Karpas-422 (cell line): Measurements from ENCODE around the gene ARAP3. TPM values are rescaled to one million over a fixed set of nuclear protein-coding genes. Genes with fewer than 3 reads are reported as not detected.

Source experiments
- DNase-seq: peaks from one replicate; pipeline ENCODE4 v3.0.0-alpha.2; 2015
- H2AFZ ChIP-seq: fragments of 200-600 bp; sonication (generic); 2 replicates; pipeline ENCODE4 v1.6.1; 2014; ENCODE audit warnings: antibody characterized with exemption, low read length, mixed read lengths
- H3K27ac ChIP-seq: fragments of 200-600 bp; sonication (generic); 2 replicates; pipeline ENCODE4 v1.5.1; 2014; ENCODE audit warnings: mild to moderate bottlenecking, low read length, moderate library complexity
- H3K27me3 ChIP-seq: fragments of 200-600 bp; sonication (generic); 2 replicates; pipeline ENCODE4 v1.6.1; 2014; ENCODE audit warnings: low read length, mixed read lengths
- H3K36me3 ChIP-seq: fragments of 200-600 bp; sonication (generic); 2 replicates; pipeline ENCODE4 v1.6.1; 2014; ENCODE audit warnings: low read length, mixed read lengths; ENCODE audit not compliant: insufficient read depth
- H3K4me1 ChIP-seq: fragments of 200-600 bp; sonication (generic); 2 replicates; pipeline ENCODE4 v1.6.1; 2014; ENCODE audit warnings: mild to moderate bottlenecking, low read length, mixed read lengths
- H3K4me2 ChIP-seq: fragments of 200-600 bp; sonication (generic); 2 replicates; pipeline ENCODE4 v1.6.1; 2014; ENCODE audit warnings: low read length, low read depth, mild to moderate bottlenecking; ENCODE audit not compliant: poor library complexity, severe bottlenecking
- H3K4me3 ChIP-seq: fragments of 200-600 bp; sonication (generic); 2 replicates; pipeline ENCODE4 v1.5.1; 2014; ENCODE audit warnings: mild to moderate bottlenecking, antibody characterized with exemption, low read length, mixed read lengths
- H3K79me2 ChIP-seq: fragments of 200-600 bp; sonication (generic); 2 replicates; pipeline ENCODE4 v1.6.1; 2014; ENCODE audit warnings: mild to moderate bottlenecking, low read length, mixed read lengths
- H3K9ac ChIP-seq: fragments of 200-600 bp; sonication (generic); 2 replicates; pipeline ENCODE4 v1.6.0; 2014; ENCODE audit warnings: low read length
- H3K9me2 ChIP-seq: fragments of 200-600 bp; sonication (generic), shearing (Covaris generic); replicated peaks from 2 replicates; pipeline ENCODE4 v1.6.0; 2014; ENCODE audit warnings: mild to moderate bottlenecking, low read length, moderate library complexity; ENCODE audit not compliant: insufficient read depth
- H3K9me3 ChIP-seq: fragments of 300-700, 200-600 bp; sonication (generic); 2 replicates; pipeline ENCODE4 v1.6.1; 2014; ENCODE audit warnings: low read length, mixed read lengths
- H4K20me1 ChIP-seq: fragments of 200-600 bp; sonication (generic); 2 replicates; pipeline ENCODE4 v1.6.1; 2014; ENCODE audit warnings: mild to moderate bottlenecking, antibody characterized with exemption, low read length, low read depth; ENCODE audit not compliant: insufficient read depth
- total RNA-seq: library from RNA; depleted of rRNA; stranded (reverse); fragments of >200 nt; shearing (Covaris generic); gene quantifications from 2 replicates; pipeline ENCODE4 v1.2.3, GENCODE V29; 2014; ENCODE audit warnings: low replicate concordance

Gene ARAP3
- total RNA-seq, 1 experiment from 2014 or later: 0.07 TPM

GRCh38 chr5:141638771-141639170 is 43.3 kb downstream of the ARAP3 start:
- peak overlapping the region; percentile 95 for H3K4me2 ChIP-seq
- H3K4me3 ChIP-seq: peak overlapping the region; percentile 95
- H3K9me3 ChIP-seq: no peaks in the 10 kb centered on the region
- peak overlapping the region; percentile 92 for H3K9ac ChIP-seq
- H3K27ac ChIP-seq: 0 out of 2 replicates have a peak overlapping the region, but pooled peaks have one; percentile 41
- H3K9me2 ChIP-seq: no peaks in the 10 kb centered on the region
- peaks cover 34% of the 10 kb centered on the region for H3K4me1 ChIP-seq
- H3K27me3 ChIP-seq: no peaks in the 10 kb centered on the region
- DNase-seq: no peak
- peaks cover 26% of the 10 kb centered on the region for H4K20me1 ChIP-seq
- H2AFZ ChIP-seq: no peak overlapping the region
- peaks cover 41% of the 10 kb centered on the region for H3K79me2 ChIP-seq
- peaks cover 26% of the 10 kb centered on the region for H3K36me3 ChIP-seq

- Histone ChIP-seq H3K27me3 (no peaks in the 10 kb centered on the region), H3K4me1 (peaks cover 34% of the 10 kb centered on the region), H3K36me3 (peaks cover 29% of the 10 kb centered on the region), H3K79me2 (peaks cover 50% of the 10 kb centered on the region), H3K4me3 (peak overlapping the region; percentile 95), H3K27ac (peak overlapping the region; percentile 74), H3K9me3 (no peaks in the 10 kb centered on the region), H3K4me2 (peak overlapping the region; percentile 95), H3K9ac (peak overlapping the region; percentile 92), H2AFZ (no peak overlapping the region; the same call in 1 of the 2 replicates), H3K9me2 (no peaks in the 10 kb centered on the region), H4K20me1 (peaks cover 26% of the 10 kb centered on the region)
- DNase-seq: peak; percentile 91
Measured at GRCh38 chr5:141637767-141638419, 44.1 kb downstream of the ARAP3 start.

GRCh38 chr5:141637123-141637766 is 44.8 kb downstream of the ARAP3 start:
- no peaks in the 10 kb centered on the region for H3K27me3 ChIP-seq
- H3K4me2 ChIP-seq: peak overlapping the region; percentile 95
- peak overlapping the region; percentile 95 for H3K4me3 ChIP-seq
- H3K9me3 ChIP-seq: no peaks in the 10 kb centered on the region
- H3K9ac ChIP-seq: peak overlapping the region; percentile 92
- H3K4me1 ChIP-seq: peaks cover 34% of the 10 kb centered on the region
- H4K20me1 ChIP-seq: peaks cover 26% of the 10 kb centered on the region
- no peaks in the 10 kb centered on the region for H3K9me2 ChIP-seq
- H3K79me2 ChIP-seq: peaks cover 56% of the 10 kb centered on the region
- DNase-seq: peak; percentile 78
- peaks cover 30% of the 10 kb centered on the region for H3K36me3 ChIP-seq
- peak overlapping the region; percentile 74 for H3K27ac ChIP-seq
- no peak overlapping the region; the same call in 1 of the 2 replicates for H2AFZ ChIP-seq

- H3K27ac ChIP-seq: peak within 1 kb of the TSS; percentile 74
- peaks cover 62% of the 10 kb centered on the region for H3K79me2 ChIP-seq
- peak within 1 kb of the TSS; percentile 95 for H3K4me3 ChIP-seq
- H3K36me3 ChIP-seq: peaks cover 32% of the 10 kb centered on the region
- H3K4me2 ChIP-seq: peak within 1 kb of the TSS; percentile 95
- no peaks in the 10 kb centered on the region for H3K9me3 ChIP-seq
- no peaks in the 10 kb centered on the region for H3K27me3 ChIP-seq
- peak; percentile 97 for DNase-seq
- H4K20me1 ChIP-seq: peaks cover 26% of the 10 kb centered on the region
- H3K9me2 ChIP-seq: no peaks in the 10 kb centered on the region
- peaks cover 34% of the 10 kb centered on the region for H3K4me1 ChIP-seq
- H3K9ac ChIP-seq: peak within 1 kb of the TSS; percentile 92
- no peak within 1 kb of the TSS; the same call in 1 of the 2 replicates for H2AFZ ChIP-seq
Measured at GRCh38 chr5:141636413-141637122, 45.5 kb downstream of the ARAP3 start, which contains the start of the genes HDAC3 and RELL2. Gene HDAC3 (minus strand): TSS chr5:141636849. CDS start chr5:141636790, 59 bp downstream. Gene RELL2 (plus strand): TSS chr5:141636997. CDS start chr5:141638226, 1,229 bp downstream.

GRCh38 chr5:141636106-141636412 is 46.0 kb downstream of the ARAP3 start:
- Histone ChIP-seq H2AFZ (no peak overlapping the region), H3K9ac (peak overlapping the region; percentile 92), H3K4me3 (peak overlapping the region; percentile 95), H3K27ac (peak overlapping the region; percentile 58; the same call in 1 of the 2 replicates), H3K79me2 (peaks cover 67% of the 10 kb centered on the region), H3K27me3 (no peaks in the 10 kb centered on the region), H3K4me1 (peaks cover 34% of the 10 kb centered on the region), H4K20me1 (peaks cover 26% of the 10 kb centered on the region), H3K36me3 (peaks cover 37% of the 10 kb centered on the region), H3K4me2 (peak overlapping the region; percentile 95), H3K9me2 (no peaks in the 10 kb centered on the region), H3K9me3 (no peaks in the 10 kb centered on the region)
- DNase-seq: no peak

- peaks cover 34% of the 10 kb centered on the region for H3K4me1 ChIP-seq
- peak overlapping the region; percentile 95 for H3K4me3 ChIP-seq
- H2AFZ ChIP-seq: no peak overlapping the region
- no peaks in the 10 kb centered on the region for H3K27me3 ChIP-seq
- H3K9me3 ChIP-seq: no peaks in the 10 kb centered on the region
- H4K20me1 ChIP-seq: peaks cover 26% of the 10 kb centered on the region
- H3K9ac ChIP-seq: peak overlapping the region; percentile 92
- H3K36me3 ChIP-seq: peaks cover 40% of the 10 kb centered on the region
- H3K9me2 ChIP-seq: no peaks in the 10 kb centered on the region
- H3K79me2 ChIP-seq: peaks cover 71% of the 10 kb centered on the region
- H3K4me2 ChIP-seq: peak overlapping the region; percentile 95
- DNase-seq: no peak
- no peak overlapping the region for H3K27ac ChIP-seq
Measured at GRCh38 chr5:141635646-141636045, 46.4 kb downstream of the ARAP3 start.

- Histone ChIP-seq H4K20me1 (peaks cover 32% of the 10 kb centered on the region), H2AFZ (no peak overlapping the region), H3K4me3 (peak overlapping the region; percentile 95; the same call in 1 of the 2 replicates), H3K79me2 (peaks cover 81% of the 10 kb centered on the region), H3K36me3 (peaks cover 48% of the 10 kb centered on the region), H3K9me3 (no peaks in the 10 kb centered on the region), H3K9ac (peak overlapping the region; percentile 92), H3K4me1 (peaks cover 34% of the 10 kb centered on the region), H3K9me2 (no peaks in the 10 kb centered on the region), H3K27me3 (no peaks in the 10 kb centered on the region), H3K4me2 (peak overlapping the region; percentile 95), H3K27ac (no peak overlapping the region)
- DNase-seq: no peak
Measured at GRCh38 chr5:141634720-141635119, 47.3 kb downstream of the ARAP3 start.
